GM12878 (cell line): ENCODE measurements around the gene ADAM10. TPM values are rescaled to one million over a fixed set of nuclear protein-coding genes. Genes with fewer than 3 reads are reported as not detected.

Experiments used
- ATAC-seq: fragments of 200-7000 bp; cut with Tn5 transposase; 3 replicates; pipeline ENCODE4 v1.9.1; 2020; ENCODE audit warnings: mild to moderate bottlenecking, moderate library complexity
- BruUV-seq: library from RNA; stranded (reverse); fragments of 400-500 nt; replicated peaks from 2 replicates; lab custom pipeline; 2021; lab: Mats Ljungman, UMichigan
- CTCF ChIA-PET: fragments of 300-600 bp; sonication (Branson Sonifier 250); formaldehyde crosslinking; extraction: SDS; loops from one replicate; lab custom pipeline; 2021; ENCODE audit warnings: inconsistent platforms; lab: Yijun Ruan, JAX
- POLR2A ChIA-PET: fragments of 350-600 bp; formaldehyde crosslinking; extraction: SDS; loops from one replicate; lab custom pipeline; 2021; ENCODE audit warnings: inconsistent platforms; lab: Charles Lee
- RAD21 ChIA-PET: fragments of 300-600 bp; sonication (Branson Sonifier 250); formaldehyde crosslinking; loops from one replicate; lab custom pipeline; 2023; ENCODE audit warnings: antibody characterized with exemption; ENCODE audit not compliant: unreplicated experiment; lab: Charles Lee
- SMC1A ChIA-PET: fragments of 300-600 bp; sonication (Branson Sonifier 250); formaldehyde crosslinking; loops from one replicate; lab custom pipeline; 2023; ENCODE audit not compliant: unreplicated experiment, uncharacterized antibody; lab: Charles Lee
- DNase-seq: peaks from one replicate; pipeline ENCODE4 v3.0.0-alpha.2; 2011; ENCODE audit warnings: low read depth, low spot score
- FAIRE-seq: peaks from 3 replicates; lab custom pipeline; 2011; peaks lifted over from hg19 to GRCh38; lab: Jason Lieb, UNC
- H2AFZ ChIP-seq: 2 replicates; pipeline ENCODE4 v1.6.0; 2011; ENCODE audit warnings: low read depth, low read length, control low read depth; ENCODE audit not compliant: control insufficient read depth
- H3K27ac ChIP-seq: 2 replicates; pipeline ENCODE4 v1.5.1; 2011; ENCODE audit warnings: control low read depth; ENCODE audit not compliant: control insufficient read depth, insufficient read depth
- H3K27me3 ChIP-seq, 2 experiments: replicated peaks in 1 of 2; 2 replicates each; pipeline versions ENCODE4 v1.6.0 to v1.6.1; 2011; ENCODE audit warnings: low read length in 1 of 2; ENCODE audit not compliant: control insufficient read depth in 2 of 2, insufficient read depth in 2 of 2
- H3K36me3 ChIP-seq, 2 experiments: 2 replicates each; pipeline ENCODE4 v1.5.1; 2011; ENCODE audit warnings: low read length in 1 of 2; ENCODE audit not compliant: control insufficient read depth in 2 of 2, insufficient read depth in 2 of 2
- H3K4me1 ChIP-seq: 2 replicates; pipeline ENCODE4 v1.6.1; 2011; ENCODE audit warnings: mild to moderate bottlenecking, low read length, moderate library complexity, mixed read lengths; ENCODE audit not compliant: control insufficient read depth, insufficient read depth
- H3K4me2 ChIP-seq: 2 replicates; pipeline ENCODE4 v1.6.0; 2011; ENCODE audit warnings: control low read depth; ENCODE audit not compliant: control insufficient read depth, insufficient read depth
- H3K4me3 ChIP-seq: fragments of 200-600 bp; sonication (generic); 2 replicates; pipeline ENCODE4 v1.5.1; 2016
- H3K79me2 ChIP-seq: 2 replicates; pipeline ENCODE4 v1.6.0; 2011; ENCODE audit warnings: low read length; ENCODE audit not compliant: control insufficient read depth, insufficient read depth
- H3K9ac ChIP-seq: 2 replicates; pipeline ENCODE4 v1.8.0; 2011; ENCODE audit warnings: low read length, control low read depth, mixed read lengths; ENCODE audit not compliant: control insufficient read depth, insufficient read depth
- H3K9me3 ChIP-seq: replicated peaks from 3 replicates; pipeline ENCODE4 v1.5.1; 2011; ENCODE audit warnings: mild to moderate bottlenecking, low read length; ENCODE audit not compliant: control insufficient read depth, insufficient read depth
- H4K20me1 ChIP-seq: 2 replicates; pipeline ENCODE4 v1.6.0; 2011; ENCODE audit not compliant: control insufficient read depth, insufficient read depth
- CBX3 ChIP-seq: fragments of 200-600 bp; sonication (generic); IDR thresholded peaks from 2 replicates; pipeline ENCODE4 v1.6.1; 2016; ENCODE audit warnings: low read depth, borderline replicate concordance
- FOXM1 ChIP-seq: IDR thresholded peaks from 2 replicates; pipeline ENCODE4 v1.6.1; 2012; ENCODE audit warnings: low read depth, mild to moderate bottlenecking, inconsistent platforms, low read length, moderate library complexity
- IRF4 ChIP-seq: IDR thresholded peaks from 2 replicates; pipeline ENCODE4 v1.6.1; 2011; ENCODE audit warnings: low read depth, low read length
- LARP7 ChIP-seq: fragments of 450-650 bp; IDR thresholded peaks from 2 replicates; pipeline ENCODE4 v1.6.1; 2017; ENCODE audit warnings: mild to moderate bottlenecking
- NR2C1 ChIP-seq: fragments of 450-650 bp; IDR thresholded peaks from 2 replicates; pipeline ENCODE4 v1.6.1; 2017; ENCODE audit warnings: antibody characterized with exemption, mild to moderate bottlenecking, moderate library complexity
- RB1 ChIP-seq: fragments of 450-650 bp; formaldehyde crosslinking; IDR thresholded peaks from 2 replicates; pipeline ENCODE4 v1.6.1; 2017; ENCODE audit warnings: mild to moderate bottlenecking, borderline replicate concordance
- SIN3A ChIP-seq: IDR thresholded peaks from 2 replicates; pipeline ENCODE4 v1.6.1; 2012; ENCODE audit warnings: low read depth, low read length, improper control_type of control experiment
- SMAD5 ChIP-seq: IDR thresholded peaks from 2 replicates; pipeline ENCODE4 v1.6.1; 2016; ENCODE audit warnings: antibody characterized with exemption, low read depth
- TCF12 ChIP-seq: IDR thresholded peaks from 2 replicates; pipeline ENCODE4 v1.6.1; 2011; ENCODE audit warnings: low read depth, mild to moderate bottlenecking, low read length
- WGBS: methylation state at CpG from one replicate; pipeline ENCODE4 v1.1.6; 2016; ENCODE audit warnings: low lambda C conversion rate; ENCODE audit not compliant: insufficient replicate concordance, insufficient coverage; ENCODE audit errors: missing lambda C conversion rate; 5-methylcytosine and 5-hydroxymethylcytosine counted together
- in situ Hi-C: fragments of 300-500 bp; cut with MboI; formaldehyde crosslinking; loops from 9 replicates; pipeline ENCODE4 v1.14.3; 2018; ENCODE audit warnings: mixed read lengths
- intact Hi-C: fragments of 100-400 bp; cut with micrococcal nuclease; formaldehyde crosslinking; loops from one replicate; pipeline ENCODE4 v1.14.2; 2022; ENCODE audit not compliant: unreplicated experiment
- polyA plus RNA-seq, 11 experiments: library from polyadenylated mRNA; depleted of rRNA in 4 of 11; unstranded in 6 of 11; stranded (reverse) in 5 of 11; fragments of >200 nt; fragmentation: Nextera tagmentation in 4 of 11; fragmentation: Illumina TruSeq in 1 of 11; extraction: Ambion mirVana in 4 of 11; extraction: Trizol in 1 of 11; gene quantifications; 1 replicate in 1 of 11; 2 replicates in 10 of 11; pipeline versions ENCODE4 v1.2.1 to v1.2.3, GENCODE V29; 2011 to 2016; ENCODE audit warnings: inconsistent platforms in 2 of 11, missing spikeins in 2 of 11, low read depth in 1 of 11
- total RNA-seq, 4 experiments: library from RNA; depleted of rRNA in 3 of 4; stranded (reverse); fragments of >200 nt in 3 of 4; fragmentation: Illumina TruSeq in 1 of 4; extraction: Trizol in 1 of 4; gene quantifications; 2 replicates each; pipeline versions ENCODE4 v1.2.1 to v1.2.3, GENCODE V29; 2013 to 2021
- TF ChIP-seq, protein P1 (sequence below): fragments of 450-650 bp; IDR thresholded peaks from 2 replicates; pipeline ENCODE4 v1.6.1; 2018; ENCODE audit warnings: mild to moderate bottlenecking, low read depth, moderate library complexity; ENCODE audit not compliant: partially characterized antibody
- TF ChIP-seq, protein P2 (sequence below): fragments of 450-650 bp; IDR thresholded peaks from 2 replicates; pipeline ENCODE4 v1.6.1; 2017; ENCODE audit warnings: mild to moderate bottlenecking, moderate library complexity
- TF ChIP-seq, protein P3 (sequence below): IDR thresholded peaks from 2 replicates; pipeline ENCODE4 v1.6.1; 2012; ENCODE audit warnings: low read depth, low read length, improper control_type of control experiment
- TF ChIP-seq, protein P4 (sequence below): fragments of 450-650 bp; IDR thresholded peaks from 2 replicates; pipeline ENCODE4 v1.6.1; 2016; ENCODE audit warnings: mild to moderate bottlenecking

The ADAM10 gene
- total and polyA plus RNA-seq, 10 of the 15 experiments (the other 5 are each of a cell fraction or from before 2014, with no cell fraction given), result 10.0 to 88.9 (median 51.7) TPM

DNA sequence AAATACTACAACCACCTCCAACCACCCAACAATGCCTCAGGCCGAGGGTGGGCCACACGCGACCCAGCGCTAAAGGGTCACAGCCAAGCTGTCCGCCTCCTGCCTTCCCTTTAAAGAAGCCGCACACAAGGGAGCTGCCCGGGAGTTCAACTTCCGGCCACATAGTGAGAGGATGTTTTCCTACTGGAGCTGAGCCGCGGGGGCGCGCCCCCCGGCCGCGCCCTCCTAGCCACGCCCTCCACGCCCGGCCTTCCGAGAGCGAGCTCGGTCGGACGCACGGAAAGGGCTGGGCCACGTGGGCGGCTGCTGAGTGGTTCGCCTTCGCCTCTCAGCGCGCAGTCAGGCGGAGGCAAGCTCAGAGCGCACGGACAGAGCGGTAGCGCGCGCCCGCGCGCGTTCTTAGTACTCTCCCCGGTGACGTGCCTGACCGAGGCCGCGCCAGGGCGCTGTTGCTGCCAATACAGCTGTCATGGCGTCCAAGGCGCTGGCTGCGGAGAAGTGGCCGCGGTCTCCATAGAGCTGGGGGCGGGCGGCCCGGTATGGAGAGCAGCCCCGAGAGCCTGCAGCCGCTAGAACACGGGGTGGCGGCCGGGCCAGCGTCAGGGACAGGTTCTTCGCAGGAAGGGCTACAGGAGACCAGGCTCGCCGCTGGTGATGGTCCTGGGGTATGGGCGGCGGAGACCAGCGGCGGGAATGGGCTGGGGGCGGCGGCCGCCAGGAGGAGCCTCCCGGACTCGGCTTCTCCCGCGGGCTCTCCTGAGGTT, 21.5 kb upstream of the ADAM10 start, which contains the start of gene MINDY2:
MINDY2 (plus strand) TSS at position 446 of the 764 bp plus-strand sequence; CDS start at position 540, 94 bp downstream.
- Histone ChIP-seq H3K79me2 (peaks cover 19% of the 10 kb centered on the region), H2AFZ (peak within 1 kb of the TSS; percentile 94), H4K20me1 (no peaks in the 10 kb centered on the region), H3K36me3 (no peaks in the 10 kb centered on the region), H3K27me3 (no peaks in the 10 kb centered on the region), H3K9ac (peak within 1 kb of the TSS; percentile 83), H3K27ac (peak within 1 kb of the TSS; percentile 82), H3K4me1 (no peaks in the 10 kb centered on the region), H3K4me2 (peak within 1 kb of the TSS; percentile 93), H3K4me3 (peak within 1 kb of the TSS; percentile 91), H3K9me3 (no peaks in the 10 kb centered on the region)
- ChIA-PET SMC1A (interaction anchor here (0.6 to 2.5 kb wide), 26 partner anchors 9 to 722 kb away, joined by 3 to 31 read pairs (median 4); partner anchors contain the start of gene ADAM10), CTCF (interaction anchor here (0.6 to 2.7 kb wide), 22 partner anchors 9 to 758 kb away, joined by 3 to 28 read pairs (median 4); partner anchors contain the start of gene ADAM10), POLR2A (interaction anchor here (0.6 to 2.2 kb wide), 17 partner anchors 11 to 217 kb away, joined by 3 to 21 read pairs (median 3); partner anchors contain the start of genes ADAM10 and RNF111), RAD21 (interaction anchor here (0.5 to 2.9 kb wide), 33 partner anchors 9 to 758 kb away, joined by 3 to 38 read pairs (median 4); partner anchors contain the start of gene ADAM10)
- DNase-seq (peak; percentile 94), FAIRE-seq (peak; percentile 83), ATAC-seq (peak; percentile 97)
- intact Hi-C loops (loop anchor here (1.0 kb wide), 1 partner anchor 22 kb away; the partner anchor contains the start of gene ADAM10), in situ Hi-C loops (no loop called here)
- 1% methylated on average over 70 of the region's 75 CpGs for WGBS
- no TSS peak for BruUV-seq
- peak; percentile 53; the same call in 1 of the 2 replicates for TF ChIP-seq SMAD5
- TF ChIP-seq FOXM1, result no peak
- TF ChIP-seq, protein P1, sequence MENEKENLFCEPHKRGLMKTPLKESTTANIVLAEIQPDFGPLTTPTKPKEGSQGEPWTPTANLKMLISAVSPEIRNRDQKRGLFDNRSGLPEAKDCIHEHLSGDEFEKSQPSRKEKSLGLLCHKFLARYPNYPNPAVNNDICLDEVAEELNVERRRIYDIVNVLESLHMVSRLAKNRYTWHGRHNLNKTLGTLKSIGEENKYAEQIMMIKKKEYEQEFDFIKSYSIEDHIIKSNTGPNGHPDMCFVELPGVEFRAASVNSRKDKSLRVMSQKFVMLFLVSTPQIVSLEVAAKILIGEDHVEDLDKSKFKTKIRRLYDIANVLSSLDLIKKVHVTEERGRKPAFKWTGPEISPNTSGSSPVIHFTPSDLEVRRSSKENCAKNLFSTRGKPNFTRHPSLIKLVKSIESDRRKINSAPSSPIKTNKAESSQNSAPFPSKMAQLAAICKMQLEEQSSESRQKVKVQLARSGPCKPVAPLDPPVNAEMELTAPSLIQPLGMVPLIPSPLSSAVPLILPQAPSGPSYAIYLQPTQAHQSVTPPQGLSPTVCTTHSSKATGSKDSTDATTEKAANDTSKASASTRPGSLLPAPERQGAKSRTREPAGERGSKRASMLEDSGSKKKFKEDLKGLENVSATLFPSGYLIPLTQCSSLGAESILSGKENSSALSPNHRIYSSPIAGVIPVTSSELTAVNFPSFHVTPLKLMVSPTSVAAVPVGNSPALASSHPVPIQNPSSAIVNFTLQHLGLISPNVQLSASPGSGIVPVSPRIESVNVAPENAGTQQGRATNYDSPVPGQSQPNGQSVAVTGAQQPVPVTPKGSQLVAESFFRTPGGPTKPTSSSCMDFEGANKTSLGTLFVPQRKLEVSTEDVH, result no peak
- TF ChIP-seq, protein P2, sequence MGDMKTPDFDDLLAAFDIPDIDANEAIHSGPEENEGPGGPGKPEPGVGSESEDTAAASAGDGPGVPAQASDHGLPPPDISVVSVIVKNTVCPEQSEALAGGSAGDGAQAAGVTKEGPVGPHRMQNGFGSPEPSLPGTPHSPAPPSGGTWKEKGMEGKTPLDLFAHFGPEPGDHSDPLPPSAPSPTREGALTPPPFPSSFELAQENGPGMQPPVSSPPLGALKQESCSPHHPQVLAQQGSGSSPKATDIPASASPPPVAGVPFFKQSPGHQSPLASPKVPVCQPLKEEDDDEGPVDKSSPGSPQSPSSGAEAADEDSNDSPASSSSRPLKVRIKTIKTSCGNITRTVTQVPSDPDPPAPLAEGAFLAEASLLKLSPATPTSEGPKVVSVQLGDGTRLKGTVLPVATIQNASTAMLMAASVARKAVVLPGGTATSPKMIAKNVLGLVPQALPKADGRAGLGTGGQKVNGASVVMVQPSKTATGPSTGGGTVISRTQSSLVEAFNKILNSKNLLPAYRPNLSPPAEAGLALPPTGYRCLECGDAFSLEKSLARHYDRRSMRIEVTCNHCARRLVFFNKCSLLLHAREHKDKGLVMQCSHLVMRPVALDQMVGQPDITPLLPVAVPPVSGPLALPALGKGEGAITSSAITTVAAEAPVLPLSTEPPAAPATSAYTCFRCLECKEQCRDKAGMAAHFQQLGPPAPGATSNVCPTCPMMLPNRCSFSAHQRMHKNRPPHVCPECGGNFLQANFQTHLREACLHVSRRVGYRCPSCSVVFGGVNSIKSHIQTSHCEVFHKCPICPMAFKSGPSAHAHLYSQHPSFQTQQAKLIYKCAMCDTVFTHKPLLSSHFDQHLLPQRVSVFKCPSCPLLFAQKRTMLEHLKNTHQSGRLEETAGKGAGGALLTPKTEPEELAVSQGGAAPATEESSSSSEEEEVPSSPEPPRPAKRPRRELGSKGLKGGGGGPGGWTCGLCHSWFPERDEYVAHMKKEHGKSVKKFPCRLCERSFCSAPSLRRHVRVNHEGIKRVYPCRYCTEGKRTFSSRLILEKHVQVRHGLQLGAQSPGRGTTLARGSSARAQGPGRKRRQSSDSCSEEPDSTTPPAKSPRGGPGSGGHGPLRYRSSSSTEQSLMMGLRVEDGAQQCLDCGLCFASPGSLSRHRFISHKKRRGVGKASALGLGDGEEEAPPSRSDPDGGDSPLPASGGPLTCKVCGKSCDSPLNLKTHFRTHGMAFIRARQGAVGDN, result peak; percentile 62
- peak; percentile 89 for TF ChIP-seq SIN3A
- TF ChIP-seq, protein P3, sequence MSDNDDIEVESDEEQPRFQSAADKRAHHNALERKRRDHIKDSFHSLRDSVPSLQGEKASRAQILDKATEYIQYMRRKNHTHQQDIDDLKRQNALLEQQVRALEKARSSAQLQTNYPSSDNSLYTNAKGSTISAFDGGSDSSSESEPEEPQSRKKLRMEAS, result peak; percentile 95
- peak; percentile 34; the same call in 1 of the 2 replicates for TF ChIP-seq TCF12
- TF ChIP-seq LARP7, result peak; percentile 5; the same call in 1 of the 2 replicates
- no peak for TF ChIP-seq NR2C1
- TF ChIP-seq, protein P4, sequence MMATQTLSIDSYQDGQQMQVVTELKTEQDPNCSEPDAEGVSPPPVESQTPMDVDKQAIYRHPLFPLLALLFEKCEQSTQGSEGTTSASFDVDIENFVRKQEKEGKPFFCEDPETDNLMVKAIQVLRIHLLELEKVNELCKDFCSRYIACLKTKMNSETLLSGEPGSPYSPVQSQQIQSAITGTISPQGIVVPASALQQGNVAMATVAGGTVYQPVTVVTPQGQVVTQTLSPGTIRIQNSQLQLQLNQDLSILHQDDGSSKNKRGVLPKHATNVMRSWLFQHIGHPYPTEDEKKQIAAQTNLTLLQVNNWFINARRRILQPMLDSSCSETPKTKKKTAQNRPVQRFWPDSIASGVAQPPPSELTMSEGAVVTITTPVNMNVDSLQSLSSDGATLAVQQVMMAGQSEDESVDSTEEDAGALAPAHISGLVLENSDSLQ, result peak; percentile 63
- TF ChIP-seq IRF4, result no peak
- TF ChIP-seq RB1, result peak; percentile 54; the same call in 1 of the 2 replicates
- TF ChIP-seq CBX3, result no peak
